Measurements from ENCODE around the gene TTC32. TPM values are rescaled to one million over a fixed set of nuclear protein-coding genes. Genes with fewer than 3 reads are reported as not detected.

TTC32 gene
- total and polyA plus RNA-seq, 2 donors (not counting 3 experiments of a cell fraction or from before 2014, with no cell fraction given) = 8.8 to 9.4 TPM

GRCh38 chr2:19860022-19860421 is 41.8 kb downstream of the TTC32 start:
- no peaks in the 10 kb centered on the region for H3K4me1 ChIP-seq (ENCODE audit: control insufficient read depth, extremely low read depth, insufficient read depth, low read length)
- H3K36me3 ChIP-seq (ENCODE audit: control insufficient read depth in 2 of 2, extremely low read depth in 1 of 2, insufficient read depth in 2 of 2, low read length in 2 of 2) = no peaks in the 10 kb centered on the region
- POLR2A ChIA-PET = no interaction called here
- no peak overlapping the region for H3K27ac ChIP-seq (ENCODE audit: insufficient read depth, low read depth, low read length)
- BruUV-seq (replicated peaks) = no TSS peak
- FAIRE-seq = no peak
- no peak for DNase-seq (ENCODE audit: low read depth, low spot score)
- H3K9me1 ChIP-seq (replicated peaks; ENCODE audit: control insufficient read depth, extremely low read depth, insufficient read depth, low read length) = no peaks in the 10 kb centered on the region
- H3K4me3 ChIP-seq (replicated peaks in 1 of 3; ENCODE audit: insufficient read depth in 1 of 3, low read depth in 1 of 3, low read length in 3 of 3) = no peak overlapping the region
- no peak overlapping the region for H3K9ac ChIP-seq (replicated peaks; ENCODE audit: extremely low read depth, insufficient read depth, low read length)
- H3K9me3 ChIP-seq (replicated peaks; ENCODE audit: control insufficient read depth, insufficient read depth, low read length) = no peaks in the 10 kb centered on the region
- no peaks in the 10 kb centered on the region for H4K20me1 ChIP-seq (replicated peaks; ENCODE audit: control insufficient read depth, extremely low read depth, insufficient read depth, low read length)
- intact Hi-C loops (cut with micrococcal nuclease) (no loop called here), dilution Hi-C loops (cut with MboI; ENCODE audit: extremely low pct_ligation_motif_present, low sequenced_read_pairs) (no loop called here)
- CTCF ChIA-PET = no interaction called here
- H3K79me2 ChIP-seq (ENCODE audit: control insufficient read depth, insufficient read depth, low read length) = no peaks in the 10 kb centered on the region
- peaks cover 0 to 1% of the 10 kb centered on the region in 2 experiments for H3K27me3 ChIP-seq (ENCODE audit: control insufficient read depth in 2 of 2, insufficient read depth in 2 of 2, low read length in 2 of 2)
- no peak for TF ChIP-seq GATA2 (IDR thresholded peaks at IDR 0.05; ENCODE audit: insufficient read depth, insufficient read length, low read depth, low read length)
- TF ChIP-seq FOS (IDR thresholded peaks at IDR 0.05; ENCODE audit: borderline replicate concordance, insufficient read depth, low read length) = no peak
- TF ChIP-seq, protein P1, sequence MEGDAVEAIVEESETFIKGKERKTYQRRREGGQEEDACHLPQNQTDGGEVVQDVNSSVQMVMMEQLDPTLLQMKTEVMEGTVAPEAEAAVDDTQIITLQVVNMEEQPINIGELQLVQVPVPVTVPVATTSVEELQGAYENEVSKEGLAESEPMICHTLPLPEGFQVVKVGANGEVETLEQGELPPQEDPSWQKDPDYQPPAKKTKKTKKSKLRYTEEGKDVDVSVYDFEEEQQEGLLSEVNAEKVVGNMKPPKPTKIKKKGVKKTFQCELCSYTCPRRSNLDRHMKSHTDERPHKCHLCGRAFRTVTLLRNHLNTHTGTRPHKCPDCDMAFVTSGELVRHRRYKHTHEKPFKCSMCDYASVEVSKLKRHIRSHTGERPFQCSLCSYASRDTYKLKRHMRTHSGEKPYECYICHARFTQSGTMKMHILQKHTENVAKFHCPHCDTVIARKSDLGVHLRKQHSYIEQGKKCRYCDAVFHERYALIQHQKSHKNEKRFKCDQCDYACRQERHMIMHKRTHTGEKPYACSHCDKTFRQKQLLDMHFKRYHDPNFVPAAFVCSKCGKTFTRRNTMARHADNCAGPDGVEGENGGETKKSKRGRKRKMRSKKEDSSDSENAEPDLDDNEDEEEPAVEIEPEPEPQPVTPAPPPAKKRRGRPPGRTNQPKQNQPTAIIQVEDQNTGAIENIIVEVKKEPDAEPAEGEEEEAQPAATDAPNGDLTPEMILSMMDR (IDR thresholded peaks at IDR 0.05; ENCODE audit: extremely low read depth in 1 of 2, insufficient read depth in 1 of 2, low read depth in 1 of 2, low read length in 2 of 2) = no peak
- TF ChIP-seq MYC (IDR thresholded peaks at IDR 0.05; ENCODE audit: low read depth, low read length) = no peak
- TF ChIP-seq JUN (IDR thresholded peaks at IDR 0.05; ENCODE audit: borderline replicate concordance, insufficient read depth, insufficient read length, low read depth) = no peak
- TF ChIP-seq POLR2AphosphoS5 (IDR thresholded peaks at IDR 0.05; ENCODE audit: insufficient read depth, low read depth, low read length) = no peak
- TF ChIP-seq, protein P2, sequence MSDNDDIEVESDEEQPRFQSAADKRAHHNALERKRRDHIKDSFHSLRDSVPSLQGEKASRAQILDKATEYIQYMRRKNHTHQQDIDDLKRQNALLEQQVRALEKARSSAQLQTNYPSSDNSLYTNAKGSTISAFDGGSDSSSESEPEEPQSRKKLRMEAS (IDR thresholded peaks at IDR 0.05; ENCODE audit: insufficient read depth, insufficient read length) = no peak
- no peak for TF ChIP-seq POLR2A (IDR thresholded peaks at IDR 0.05; ENCODE audit: low read depth, low read length)
- TF ChIP-seq EZH2 (IDR thresholded peaks at IDR 0.05; ENCODE audit: borderline replicate concordance, low read depth, low read length, severe bottlenecking) = no peak
- no peak overlapping the region for H2AFZ ChIP-seq (ENCODE audit: low read depth, low read length)
- no peak overlapping the region for H3K4me2 ChIP-seq (ENCODE audit: insufficient read depth, low read length)

Measured in endothelial cell of umbilical vein (primary cell).